ENCODE data around the gene ANKRD65.
"Not testable (repeated sequence)": the region's sequence is repeated elsewhere in the genome, so short reads cannot be mapped to it uniquely, and the experiment has no call there.

ANKRD65 gene

DNA sequence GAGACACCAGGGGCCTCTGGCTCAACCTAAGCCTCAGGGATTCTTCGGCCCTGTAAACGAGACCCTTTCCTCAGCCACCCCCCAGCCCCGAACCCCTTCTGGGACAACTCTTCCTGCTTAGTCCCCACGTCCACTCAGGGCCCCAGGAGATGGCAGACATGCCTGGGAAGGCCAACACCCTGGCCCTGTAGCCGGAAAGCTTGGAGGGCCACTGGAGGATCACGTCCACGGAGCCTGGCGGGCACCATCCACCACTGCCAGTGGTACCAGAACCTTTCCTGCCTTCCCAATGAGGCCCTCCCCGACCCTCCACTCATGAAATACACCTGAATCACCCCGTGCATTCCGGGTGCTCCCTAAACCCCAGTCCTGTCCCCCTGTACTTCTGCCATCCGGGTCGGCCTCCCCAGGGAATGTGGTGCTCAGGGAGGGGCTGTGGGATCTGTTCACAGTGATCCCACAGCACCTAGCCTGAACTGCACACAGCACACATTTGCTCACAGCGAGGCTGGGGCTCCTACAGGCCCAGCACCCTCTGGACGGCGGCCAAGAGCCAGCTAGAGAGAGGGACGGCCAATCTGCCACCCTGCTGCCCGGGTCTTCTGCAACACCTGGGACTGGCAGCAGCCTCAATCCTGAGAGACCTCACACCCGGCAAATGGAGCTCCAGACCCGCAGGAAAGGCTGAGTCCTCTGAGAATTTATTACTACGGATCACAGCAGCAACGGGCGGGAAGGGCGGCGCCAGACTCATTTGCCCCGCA lies 47.8 kb downstream of the ANKRD65 start:
- no peak overlapping the region; the same call in 1 of the 2 replicates for H3K4me3 ChIP-seq (ENCODE audit: low read length)
- no peak for TF ChIP-seq ZNF274 (IDR thresholded peaks at IDR 0.05; ENCODE audit: low read depth, low read length)

GRCh38 chr1:1371746-1372711 lies 49.0 kb downstream of the ANKRD65 start:
- no peak overlapping the region for H3K4me3 ChIP-seq (ENCODE audit: low read length)
- no peak for TF ChIP-seq ZNF274 (IDR thresholded peaks at IDR 0.05; ENCODE audit: low read depth, low read length)

GRCh38 chr1:1371364-1371745 lies 49.7 kb downstream of the ANKRD65 start:
- TF ChIP-seq ZNF274 (IDR thresholded peaks at IDR 0.05; ENCODE audit: low read depth, low read length) = no peak
- H3K4me3 ChIP-seq (ENCODE audit: low read length) = no peak overlapping the region

DNA sequence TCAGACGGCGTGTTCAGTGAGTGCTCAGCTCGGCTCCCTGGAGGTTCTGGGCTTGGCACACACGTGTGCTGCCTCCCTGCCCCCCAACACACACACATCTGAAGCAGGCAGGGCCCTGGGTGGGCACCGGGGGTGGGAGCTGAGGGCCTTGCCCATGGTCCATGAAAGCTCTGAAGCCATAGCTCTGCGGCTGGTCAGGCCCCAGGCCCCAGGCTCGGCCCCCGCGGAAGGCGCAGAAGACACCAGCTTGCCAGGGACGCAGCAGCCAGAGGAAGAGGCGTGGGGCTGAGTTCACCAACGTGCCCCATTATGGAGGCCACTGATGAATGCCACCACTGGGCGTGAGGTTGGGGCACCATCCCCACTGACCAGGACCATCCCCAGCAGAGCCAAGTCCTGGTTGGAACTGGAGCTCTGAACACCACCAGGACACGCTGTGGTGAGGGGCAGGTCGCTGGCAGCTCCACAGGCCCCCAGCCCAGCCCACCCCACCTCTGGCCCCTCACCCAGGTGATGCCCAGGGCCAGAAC lies 50.2 kb downstream of the ANKRD65 start:
- no peak for TF ChIP-seq ZNF274 (IDR thresholded peaks at IDR 0.05; ENCODE audit: low read depth, low read length)
- H3K4me3 ChIP-seq (ENCODE audit: low read length) = no peak overlapping the region

DNA sequence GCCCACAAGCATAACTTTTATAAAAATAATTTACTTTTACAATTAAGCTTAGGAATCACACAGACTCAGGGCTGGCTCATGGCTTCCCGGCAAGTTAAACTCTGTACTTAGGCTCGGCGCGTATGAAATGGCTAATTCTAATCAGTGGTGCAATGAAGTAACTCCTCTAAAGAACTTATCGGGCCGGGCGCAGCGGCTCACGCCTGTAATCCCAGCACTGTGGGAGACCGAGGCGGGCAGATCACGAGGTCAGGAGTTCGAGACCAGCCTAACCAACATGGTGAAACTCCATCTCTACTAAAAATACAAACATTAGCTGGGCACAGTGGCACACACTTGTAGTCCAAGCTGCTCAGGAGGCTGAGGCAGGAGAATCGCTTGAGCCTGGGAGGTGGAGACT lies 51.0 kb downstream of the ANKRD65 start:
- H3K4me3 ChIP-seq (ENCODE audit: low read length) = not testable (repeated sequence)

Data from GM08714 (cell line).